HG03432 (cell line): ENCODE data around the gene GATAD2B.
A peak's percentile ranks its signal among the peaks of the same experiment; 100 is the strongest.
"Not testable (repeated sequence)": the region's sequence is repeated elsewhere in the genome, so short reads cannot be mapped to it uniquely, and the experiment has no call there.

Experiments
- ATAC-seq: cut with Tn5 transposase; IDR thresholded peaks from one replicate; pipeline ENCODE4 v1.9.1; 2021; ENCODE audit warnings: mild to moderate bottlenecking, moderate library complexity; ENCODE audit not compliant: unreplicated experiment

Gene GATAD2B

DNA sequence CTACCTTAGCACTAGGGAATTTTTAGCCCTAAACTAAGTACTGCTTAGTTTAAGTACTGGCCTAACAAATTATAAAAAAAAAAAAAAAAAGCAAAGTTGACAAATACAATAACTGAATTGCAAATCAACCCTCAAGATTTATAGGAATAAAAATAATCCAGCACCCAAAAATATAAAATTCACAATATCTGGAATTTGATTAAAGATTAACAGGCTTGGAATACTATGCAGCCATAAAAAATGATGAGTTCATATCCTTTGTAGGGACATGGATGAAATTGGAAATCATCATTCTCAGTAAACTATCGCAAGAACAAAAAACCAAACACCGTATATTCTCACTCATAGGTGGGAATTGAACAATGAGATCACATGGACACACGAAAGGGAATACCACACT, 78.4 kb downstream of the GATAD2B start:
- ATAC-seq: not testable (repeated sequence)

- ATAC-seq: peak; percentile 82
Observed at GRCh38 chr1:153842006-153842471, 80.7 kb downstream of the GATAD2B start.

DNA sequence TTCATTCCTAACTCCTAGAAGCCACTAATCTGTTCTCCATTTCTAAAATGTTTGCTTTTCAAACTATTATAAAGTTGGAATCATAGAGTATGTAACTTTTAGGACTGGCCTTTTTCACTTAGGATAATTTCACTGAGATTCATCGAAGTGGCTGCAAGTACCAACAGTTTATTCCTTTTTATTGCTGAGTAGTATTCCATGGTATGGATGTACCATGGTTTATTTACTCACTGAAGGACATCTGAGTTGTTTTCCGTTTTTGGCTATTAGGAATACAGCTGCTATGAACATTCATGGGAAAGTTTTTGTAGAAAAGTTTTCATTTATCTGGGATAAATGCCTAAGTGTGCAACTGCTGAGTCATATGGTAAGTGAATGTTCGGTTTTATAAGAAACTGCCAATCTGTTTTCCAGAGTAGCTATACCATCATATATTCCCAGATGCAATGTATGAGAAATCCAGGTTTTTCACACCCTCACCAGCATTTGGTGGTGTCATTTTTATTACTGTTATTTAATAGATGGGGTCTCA, 81.2 kb downstream of the GATAD2B start:
- no peak for ATAC-seq

GRCh38 chr1:153840774-153841173, 82.0 kb downstream of the GATAD2B start:
- ATAC-seq: not testable (repeated sequence)

- not testable (repeated sequence) for ATAC-seq
Observed at GRCh38 chr1:153833968-153834367, 88.8 kb downstream of the GATAD2B start.

GRCh38 chr1:153833171-153833570, 89.6 kb downstream of the GATAD2B start:
- no peak for ATAC-seq

DNA sequence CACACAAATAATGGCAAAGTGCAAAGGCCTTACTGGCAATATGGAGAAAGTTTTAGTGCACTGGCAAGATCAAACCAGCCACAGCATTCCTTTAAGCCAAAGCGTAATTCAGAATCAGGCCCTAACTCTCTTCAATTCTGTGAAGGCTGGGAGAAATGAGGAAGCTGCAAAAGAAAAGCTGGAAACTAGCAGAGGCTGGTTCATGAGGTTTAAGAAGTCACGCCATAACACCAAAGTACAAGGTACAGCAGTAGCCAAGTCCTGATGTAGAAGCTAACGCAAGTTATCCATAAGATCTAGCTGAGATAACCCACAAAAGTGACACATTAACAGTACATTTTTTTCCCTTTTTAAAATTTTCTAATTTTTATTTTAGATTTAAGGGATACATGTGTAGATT, 90.5 kb downstream of the GATAD2B start:
- ATAC-seq: no peak

DNA sequence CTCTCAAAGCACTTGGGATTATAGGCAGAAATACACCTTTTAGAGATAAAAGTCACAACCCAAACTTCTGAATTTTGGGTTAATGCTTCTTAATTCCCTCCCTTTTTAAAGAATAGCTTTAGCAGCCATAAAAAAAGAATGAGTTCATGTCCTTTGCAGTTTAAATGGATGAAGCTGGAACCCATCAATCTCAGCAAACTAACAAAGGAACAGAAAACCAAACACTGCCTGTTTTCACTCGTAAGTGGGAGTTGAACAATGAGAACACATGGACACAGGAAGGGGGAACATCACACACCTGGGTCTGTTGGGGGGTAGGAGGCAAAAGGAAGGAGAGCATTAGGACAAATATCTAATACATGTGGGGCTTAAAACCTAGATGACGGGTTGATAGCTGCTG, 91.7 kb downstream of the GATAD2B start:
- no peak for ATAC-seq

GRCh38 chr1:153827168-153827964, 95.4 kb downstream of the GATAD2B start:
- ATAC-seq: no peak

GRCh38 chr1:153818876-153819275, 103.9 kb downstream of the GATAD2B start:
- ATAC-seq: no peak

DNA sequence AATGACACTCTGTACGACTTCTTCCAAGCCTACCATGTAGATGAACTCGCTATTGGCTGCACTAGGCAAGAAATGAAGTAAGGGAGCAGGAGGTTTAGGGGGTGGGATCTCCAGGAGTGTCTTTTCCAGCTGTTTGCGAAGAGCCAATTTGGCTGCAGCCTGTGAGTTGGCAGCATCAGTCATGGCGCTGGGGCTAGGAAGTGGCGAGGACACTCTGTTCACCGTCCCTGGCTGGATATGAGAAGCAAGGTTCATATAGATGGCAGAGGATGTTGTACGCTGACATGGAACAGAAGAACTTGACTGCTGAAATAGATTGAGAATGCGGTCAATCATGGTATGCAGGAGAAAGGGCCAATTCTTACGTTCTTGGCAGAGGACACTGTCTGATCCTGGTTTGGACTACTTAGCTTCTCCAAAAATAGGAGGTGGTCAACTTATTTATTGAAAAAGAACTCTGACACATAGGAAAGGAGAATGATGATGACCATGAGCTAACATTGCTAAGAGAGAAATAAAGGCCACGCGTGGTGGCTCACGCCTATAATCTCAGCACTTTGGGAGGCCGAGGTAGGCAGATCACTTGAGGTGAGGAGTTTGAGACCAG, 106.4 kb downstream of the GATAD2B start:
- no peak for ATAC-seq

GRCh38 chr1:153805886-153806719, 116.7 kb downstream of the GATAD2B start:
- ATAC-seq: peak; percentile 10

DNA sequence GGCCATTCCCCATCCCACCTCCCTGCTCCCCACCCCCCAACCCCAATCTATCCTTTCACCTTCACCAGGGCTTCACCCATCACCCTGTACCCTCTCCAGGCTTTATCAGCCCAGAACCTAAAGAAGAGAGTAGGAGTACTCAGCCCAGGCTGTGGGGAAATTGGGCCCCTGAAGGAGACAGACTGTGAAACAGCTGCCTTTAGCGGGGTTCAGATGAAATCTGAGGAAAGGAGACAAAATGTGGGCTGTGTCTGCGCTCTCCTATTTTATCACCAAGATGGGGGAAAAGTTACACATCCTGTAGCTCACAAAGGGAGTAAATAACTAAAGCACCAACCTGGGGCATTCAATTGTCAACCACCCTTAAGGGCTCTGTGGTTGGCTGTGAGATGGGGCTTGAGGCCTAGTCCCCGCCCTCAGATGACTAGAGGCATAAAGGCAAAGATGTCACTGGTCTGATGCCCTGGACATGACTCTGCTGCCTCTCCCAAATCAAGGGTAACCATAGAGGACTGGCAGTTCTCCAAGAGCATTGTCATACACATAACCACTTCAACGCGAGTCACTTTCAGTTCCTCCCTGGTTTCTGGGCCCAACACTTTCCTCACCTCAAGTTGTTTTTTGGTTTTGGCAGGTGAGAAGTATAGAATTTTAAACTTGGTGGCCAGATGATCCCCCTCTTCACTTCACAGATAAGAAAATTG, 117.6 kb downstream of the GATAD2B start:
- peak; percentile 96 for ATAC-seq

GRCh38 chr1:153804112-153804511, 118.7 kb downstream of the GATAD2B start:
- no peak for ATAC-seq

- ATAC-seq: no peak
Observed at GRCh38 chr1:153803470-153804056, 119.2 kb downstream of the GATAD2B start.

DNA sequence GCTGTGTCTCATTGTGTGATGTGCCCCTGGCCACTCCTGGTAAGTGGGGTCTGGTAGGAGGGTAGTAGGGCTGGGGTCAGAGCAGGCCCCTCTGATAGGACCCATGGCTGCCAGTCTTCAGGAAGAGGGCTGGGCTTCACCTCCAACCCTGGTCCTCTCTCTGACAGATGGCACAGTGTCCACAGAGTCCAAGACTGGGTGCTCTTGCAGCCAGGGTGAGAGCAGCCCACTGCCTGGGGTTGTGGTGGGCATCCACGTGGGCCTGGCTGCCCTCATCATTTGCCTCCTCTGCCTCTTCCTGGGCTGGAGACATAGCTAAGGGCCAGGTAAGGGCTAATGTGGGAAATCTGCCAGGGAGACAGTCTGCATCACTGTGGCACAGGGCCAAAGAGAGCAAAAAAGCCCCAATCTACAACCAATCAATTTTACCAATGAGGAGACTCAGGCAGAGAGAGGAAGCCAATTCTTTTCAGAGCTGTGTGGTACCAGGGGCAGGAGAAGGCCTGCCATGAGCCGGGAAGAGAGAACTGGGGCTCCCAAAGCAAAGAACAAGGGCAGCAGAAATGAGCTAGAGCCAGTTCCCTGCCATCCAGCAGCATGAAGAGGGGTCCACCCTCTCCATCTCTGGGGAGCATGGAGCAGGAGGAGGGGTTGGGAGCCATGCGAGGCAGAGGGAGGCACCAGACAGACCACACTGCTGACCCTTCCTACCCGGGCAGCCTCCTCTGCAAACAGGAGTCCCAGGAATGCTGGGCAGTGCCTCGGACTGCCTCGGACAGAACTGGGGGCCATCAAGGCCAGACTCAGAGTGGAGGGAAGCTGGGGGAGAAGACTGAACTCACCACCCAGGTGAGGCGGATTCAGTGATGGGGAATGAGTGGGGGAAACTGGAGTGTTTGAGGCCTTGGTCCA, 120.7 kb downstream of the GATAD2B start:
- no peak for ATAC-seq

GRCh38 chr1:153801028-153801625, 121.6 kb downstream of the GATAD2B start:
- no peak for ATAC-seq

DNA sequence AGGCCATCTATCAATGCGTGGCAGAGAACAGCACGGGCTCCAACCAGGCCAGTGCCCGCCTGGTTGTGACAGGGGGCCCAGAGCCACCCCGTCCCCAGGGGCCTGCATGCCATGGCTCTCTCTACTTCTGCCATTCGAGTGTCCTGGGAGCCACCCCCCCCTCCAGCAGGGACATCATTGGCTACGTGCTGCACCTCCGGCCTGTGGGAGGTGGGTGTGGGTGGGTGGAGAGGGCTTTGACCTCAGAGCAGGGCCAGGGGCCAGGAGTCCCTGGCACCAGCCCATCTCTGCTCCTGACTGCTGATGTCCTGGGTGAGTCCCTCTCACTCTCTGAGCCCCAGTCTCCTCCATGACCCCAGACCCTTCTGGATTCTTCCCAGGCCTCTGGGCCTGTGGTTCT, 122.3 kb downstream of the GATAD2B start:
- no peak for ATAC-seq
